ENCODE measurements around the gene PAIP2.
"Not testable (repeated sequence)": the region's sequence is repeated elsewhere in the genome, so short reads cannot be mapped to it uniquely, and the experiment has no call there.

Gene PAIP2

DNA sequence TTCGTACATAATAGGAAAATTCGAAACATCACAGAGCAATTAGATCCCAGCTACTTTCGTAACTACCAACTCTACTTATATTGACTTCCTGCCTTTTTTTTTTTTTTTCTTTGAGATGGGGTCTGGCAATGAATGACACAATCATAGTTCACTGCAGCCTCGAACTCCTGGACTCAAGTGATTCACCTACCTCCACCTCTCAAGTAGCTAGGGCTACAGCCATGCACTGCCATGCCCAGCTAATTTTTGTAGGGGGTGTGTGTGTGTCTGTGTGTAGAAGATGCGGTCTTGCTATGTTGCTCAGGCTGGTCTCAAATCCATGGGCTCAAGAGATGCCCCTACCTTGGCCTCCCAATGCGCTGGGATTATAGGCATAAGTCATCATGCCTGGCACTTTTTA is 5.8 kb upstream of the PAIP2 start:
- DNase-seq = no peak

DNA sequence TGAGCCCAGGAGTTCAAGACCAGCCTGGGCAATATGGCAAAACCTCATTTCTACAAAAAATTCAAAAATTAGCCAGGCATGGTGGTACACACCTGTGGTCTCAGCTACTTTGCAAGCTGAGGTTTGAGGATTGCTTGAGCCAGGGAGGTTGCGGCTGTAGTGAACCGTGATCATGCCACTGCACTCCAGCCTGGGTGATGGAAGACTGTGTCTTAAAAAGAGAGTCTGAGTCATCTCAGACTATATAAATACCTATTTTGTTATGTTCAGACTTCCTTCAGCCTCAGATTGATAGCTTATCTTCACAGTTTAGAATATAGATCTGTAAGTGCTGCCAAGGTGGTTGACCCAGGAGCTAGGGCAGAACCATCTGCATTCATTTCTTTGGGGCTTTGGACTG is 1.6 kb upstream of the PAIP2 start:
- no peak for DNase-seq

DNA sequence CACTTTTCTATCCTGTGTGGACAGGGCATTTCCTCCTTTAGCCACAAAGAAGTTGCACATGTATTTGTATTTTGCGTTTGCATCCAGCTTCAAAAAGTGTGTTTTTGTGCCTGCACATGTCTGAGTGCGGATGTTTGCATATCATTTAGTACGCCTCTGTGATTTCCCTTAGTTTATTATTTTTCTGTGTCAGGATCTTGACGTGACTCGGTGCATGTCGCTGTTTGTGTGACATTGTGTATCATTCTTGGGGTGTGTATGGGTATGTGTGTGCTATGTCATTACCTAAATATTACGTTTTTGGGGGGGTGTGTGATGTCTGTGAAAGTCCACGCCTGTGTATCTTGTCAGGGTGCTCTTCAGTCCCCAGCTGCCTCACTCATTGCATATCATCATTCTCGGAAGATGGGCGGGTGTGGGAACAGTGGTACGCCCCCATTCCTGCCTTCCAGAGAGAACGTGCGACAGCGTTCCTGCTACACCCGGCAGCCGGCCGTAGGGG is 416 bp upstream of the PAIP2 start:
- no peak for DNase-seq

DNA sequence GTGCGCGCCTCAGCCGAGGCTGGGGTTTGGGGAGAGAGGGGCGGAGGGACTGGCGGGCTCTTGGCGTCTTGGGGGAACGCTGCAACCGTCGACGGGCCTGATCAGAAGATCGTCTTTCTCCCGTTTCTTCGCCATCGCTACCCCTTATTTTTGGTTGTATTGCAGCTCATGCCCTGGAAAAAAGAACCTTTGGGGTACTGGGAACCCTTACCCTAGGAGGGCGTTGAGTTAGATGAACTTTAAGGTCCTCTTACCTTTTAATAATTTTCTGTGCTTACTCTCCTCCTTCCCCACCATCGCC is 719 bp downstream of the PAIP2 start:
- DNase-seq = no peak

DNA sequence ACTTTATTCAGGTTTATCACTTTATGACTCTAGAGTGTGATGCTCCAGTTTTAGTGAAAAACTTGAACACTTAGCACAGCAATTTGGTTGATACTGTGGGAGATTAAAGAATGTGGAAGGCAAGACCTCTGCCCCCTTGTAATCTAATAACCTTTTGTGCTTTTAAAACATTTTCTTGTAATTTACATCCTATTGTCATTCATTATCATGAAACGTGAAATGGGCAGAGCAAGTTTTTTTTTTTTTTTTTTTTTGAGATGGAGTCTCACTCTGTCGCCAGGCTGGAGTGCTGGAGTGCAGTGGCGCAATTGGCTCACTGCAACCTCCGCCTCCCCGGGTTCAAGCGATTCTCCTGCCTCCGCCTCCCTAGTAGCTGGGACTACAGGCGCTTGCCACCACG is 1.8 kb downstream of the PAIP2 start:
- no peak for DNase-seq

DNA sequence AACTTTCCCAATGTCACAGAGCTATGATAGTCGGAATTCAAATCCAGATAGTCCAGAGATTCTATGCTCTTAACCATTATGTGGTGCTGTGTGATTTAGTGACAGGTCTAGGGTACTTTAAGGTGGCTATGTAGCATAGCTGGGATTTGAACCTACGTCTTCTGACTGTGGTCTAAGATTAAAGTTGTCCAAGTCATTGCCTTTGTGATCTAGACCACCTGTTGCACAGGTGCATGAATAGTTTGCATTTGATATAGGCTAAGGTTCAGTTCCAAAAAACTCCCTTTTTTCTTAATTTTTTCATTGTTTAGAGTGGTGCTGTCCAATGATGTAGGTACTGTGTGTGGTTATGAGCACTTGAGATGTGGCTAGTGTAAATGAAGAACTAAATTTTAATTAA is 2.5 kb downstream of the PAIP2 start:
- no peak for DNase-seq

DNA sequence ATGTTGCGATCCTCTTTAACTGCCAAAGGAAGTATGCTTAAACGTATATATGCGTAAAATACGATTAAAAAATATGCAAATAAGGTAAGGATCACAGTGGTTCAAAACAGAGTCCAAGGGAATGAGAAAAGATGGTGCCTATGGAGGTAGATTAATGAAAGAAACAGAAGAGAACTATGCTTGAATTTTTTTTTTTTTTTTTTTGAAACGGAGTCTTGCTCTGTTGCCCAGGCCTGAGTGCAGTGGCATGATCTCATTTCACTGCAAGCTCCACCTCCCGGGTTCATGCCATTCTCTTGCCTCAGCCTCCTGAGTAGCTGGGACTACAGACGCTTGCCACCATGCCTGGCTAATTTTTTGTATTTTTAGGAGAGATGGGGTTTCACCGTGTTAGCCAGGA is 3.8 kb downstream of the PAIP2 start:
- DNase-seq = not testable (repeated sequence)

DNA sequence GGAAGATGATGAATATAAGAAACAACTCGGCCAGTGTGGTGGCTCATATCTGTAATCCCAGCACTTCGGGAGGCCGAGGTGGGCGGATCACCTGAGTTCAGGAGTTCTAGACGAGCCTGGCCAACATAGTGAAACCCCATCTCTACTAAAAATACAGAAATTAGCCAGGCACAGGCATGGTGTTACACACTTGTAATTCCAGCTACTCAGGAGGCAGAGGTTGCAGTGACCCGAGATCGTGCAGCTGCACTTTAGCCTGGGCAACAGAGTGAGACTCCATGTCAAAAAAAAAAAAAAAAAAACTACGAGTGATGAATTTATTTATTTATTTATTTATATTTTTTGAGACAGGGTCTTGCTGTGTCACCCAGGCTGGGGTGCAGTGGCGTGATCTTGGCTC is 6.2 kb downstream of the PAIP2 start:
- DNase-seq = not testable (repeated sequence)

DNA sequence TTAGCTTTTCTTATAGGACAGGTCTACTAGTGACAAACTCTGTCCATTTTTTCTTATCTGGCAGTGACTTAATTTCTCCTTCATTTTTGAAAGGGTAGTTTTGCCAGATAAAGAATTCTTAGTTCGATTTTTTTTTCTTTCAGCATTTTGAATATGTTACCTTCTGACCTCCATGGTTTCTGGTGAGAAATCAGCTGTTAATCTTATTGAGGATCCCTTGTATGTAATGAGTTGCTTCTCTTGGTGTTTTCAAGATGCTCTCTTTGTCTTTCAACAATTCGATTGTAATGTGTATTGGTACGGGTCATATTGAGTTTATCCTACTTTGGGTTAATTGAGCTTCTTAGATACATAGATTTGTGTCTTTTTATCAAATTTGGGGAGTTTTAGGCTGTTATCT is 12.5 kb downstream of the PAIP2 start:
- DNase-seq = no peak

DNA sequence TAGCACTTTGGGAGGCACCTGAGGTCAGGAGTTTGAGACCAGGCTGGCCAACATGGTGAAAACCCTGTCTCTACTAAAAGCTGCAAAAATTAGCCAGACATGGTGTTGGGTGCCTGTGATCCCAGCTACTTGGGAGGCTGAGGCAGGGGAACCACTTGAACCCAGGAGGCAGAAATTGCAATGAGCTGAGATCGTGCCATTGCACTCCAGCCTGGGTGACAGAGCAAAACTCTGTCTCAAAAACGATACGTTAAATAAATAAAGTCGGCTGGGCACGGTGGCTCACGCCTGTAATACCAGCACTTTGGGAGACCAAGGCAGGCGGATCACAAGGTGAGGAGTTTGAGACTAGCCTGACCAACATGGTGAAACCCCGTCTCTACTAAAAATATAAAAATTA is 14.2 kb downstream of the PAIP2 start:
- DNase-seq = not testable (repeated sequence)

DNA sequence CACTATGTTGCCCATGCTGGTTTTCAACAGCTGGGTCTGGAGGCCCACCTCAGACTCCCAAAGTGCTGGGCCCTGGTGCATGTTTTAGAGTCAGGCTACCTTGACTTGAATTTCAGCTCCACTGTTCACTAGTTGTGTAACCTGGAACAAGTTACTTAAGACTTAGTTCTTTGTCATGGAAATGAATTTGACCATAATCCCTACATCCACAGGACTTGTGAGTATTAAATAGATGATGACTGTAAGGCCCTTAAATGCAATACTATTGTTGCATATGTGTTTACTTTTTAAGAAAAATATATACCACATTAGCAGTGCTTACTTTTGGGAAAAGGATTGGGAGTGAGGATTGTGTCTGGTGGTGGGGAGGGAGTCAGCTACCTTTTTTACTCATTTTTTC is 16.4 kb downstream of the PAIP2 start:
- no peak for DNase-seq

DNA sequence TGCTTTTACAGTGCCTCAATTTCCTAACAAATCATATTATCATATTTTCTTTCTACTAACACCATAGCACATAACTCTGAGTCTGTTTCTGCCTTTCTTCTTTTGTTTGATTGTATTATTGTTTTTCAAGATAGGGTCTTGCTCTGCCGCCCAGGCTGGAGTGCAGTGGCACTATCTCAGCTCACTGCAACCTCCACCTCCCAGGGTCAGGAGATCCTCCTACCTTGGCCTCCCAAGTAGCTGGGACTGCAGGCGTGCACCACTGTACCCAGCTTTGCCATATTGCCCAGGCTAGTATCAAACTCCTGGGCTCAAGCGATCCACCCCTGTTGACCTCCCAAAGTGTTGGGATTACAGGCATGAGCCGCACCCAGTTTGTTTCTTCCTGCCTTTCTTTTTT is 18.7 kb downstream of the PAIP2 start:
- no peak for DNase-seq

DNA sequence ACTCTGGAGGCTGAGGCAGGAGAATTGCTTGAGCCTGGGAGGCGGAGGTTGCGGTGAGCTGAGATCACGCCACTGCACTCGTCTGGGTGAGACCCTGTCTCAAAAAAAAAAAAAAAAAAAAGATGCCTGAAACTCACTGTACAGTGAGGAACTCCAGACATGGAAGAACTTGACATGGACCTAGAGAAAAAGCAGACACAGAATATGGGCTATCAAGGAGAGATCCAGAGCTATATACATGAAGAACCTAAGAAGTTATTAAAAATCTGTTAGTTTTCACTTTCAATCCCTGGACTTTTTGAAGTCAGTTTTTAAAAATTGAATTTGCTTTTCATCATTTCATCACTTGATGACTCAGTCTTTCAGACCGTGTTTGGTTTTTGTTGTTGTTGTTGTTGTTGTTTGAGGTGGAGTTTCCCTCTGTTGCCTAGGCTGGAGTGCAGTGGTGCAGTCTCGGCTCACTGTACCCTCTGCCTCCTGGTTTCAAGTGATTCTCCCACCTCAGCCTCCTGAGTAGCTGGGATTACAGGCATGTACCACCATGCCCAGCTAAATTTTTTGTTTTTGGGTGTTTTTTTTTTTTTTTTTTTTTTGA is 20.3 kb downstream of the PAIP2 start:
- no peak for DNase-seq

DNA sequence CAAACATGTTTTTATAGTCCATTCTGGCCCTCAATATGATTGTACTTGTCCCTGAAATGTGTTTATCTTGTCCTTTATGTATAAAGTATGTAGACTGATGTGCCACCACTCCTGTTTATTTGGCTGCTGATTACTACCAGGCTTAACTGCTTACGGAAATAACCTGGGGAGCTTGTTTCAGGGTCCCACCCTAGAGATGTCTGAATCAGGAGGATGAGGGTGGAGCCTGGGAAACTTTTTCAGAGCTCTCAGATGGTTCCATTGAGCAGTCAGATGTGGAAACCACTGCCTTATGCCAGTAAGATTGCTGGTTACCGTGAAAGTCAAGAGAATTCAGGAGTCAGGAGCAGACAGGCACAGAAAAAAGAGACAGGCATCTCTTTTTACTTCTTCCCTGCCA is 22.3 kb downstream of the PAIP2 start:
- DNase-seq = no peak

DNA sequence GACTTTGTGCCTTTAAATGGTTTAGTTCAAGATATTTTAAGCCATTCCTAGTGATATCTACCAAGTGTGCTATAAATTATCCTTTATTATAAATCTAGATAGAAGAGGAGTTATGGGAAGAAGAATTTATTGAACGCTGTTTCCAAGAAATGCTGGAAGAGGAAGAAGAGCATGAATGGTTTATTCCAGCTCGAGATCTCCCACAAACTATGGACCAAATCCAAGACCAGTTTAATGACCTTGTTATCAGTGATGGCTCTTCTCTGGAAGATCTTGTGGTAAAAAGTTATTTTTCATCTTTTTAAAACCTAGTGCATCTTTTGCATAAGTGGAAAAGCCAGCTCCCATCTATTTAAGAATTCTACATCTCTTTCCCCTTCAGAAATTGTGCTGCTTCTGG is 22.8 kb downstream of the PAIP2 start:
- no peak for DNase-seq

DNA sequence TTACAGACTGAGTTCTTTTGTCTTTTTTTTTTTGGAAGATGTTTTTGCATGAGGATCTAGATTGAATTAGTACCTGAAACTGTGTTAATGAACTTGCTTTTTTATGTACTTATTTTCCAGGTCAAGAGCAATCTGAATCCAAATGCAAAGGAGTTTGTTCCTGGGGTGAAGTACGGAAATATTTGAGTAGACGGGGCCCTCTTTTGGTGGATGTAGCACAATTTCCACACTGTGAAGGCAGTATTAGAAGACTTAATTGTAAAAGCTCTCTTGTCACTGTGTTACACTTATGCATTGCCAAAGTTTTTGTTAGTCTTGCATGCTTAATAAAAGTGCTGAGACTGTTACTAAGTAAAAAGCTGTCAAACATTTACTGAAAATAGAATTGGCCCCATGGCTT is 27.0 kb downstream of the PAIP2 start:
- peak in 1 of 3 experiments; percentile 5 for DNase-seq

DNA sequence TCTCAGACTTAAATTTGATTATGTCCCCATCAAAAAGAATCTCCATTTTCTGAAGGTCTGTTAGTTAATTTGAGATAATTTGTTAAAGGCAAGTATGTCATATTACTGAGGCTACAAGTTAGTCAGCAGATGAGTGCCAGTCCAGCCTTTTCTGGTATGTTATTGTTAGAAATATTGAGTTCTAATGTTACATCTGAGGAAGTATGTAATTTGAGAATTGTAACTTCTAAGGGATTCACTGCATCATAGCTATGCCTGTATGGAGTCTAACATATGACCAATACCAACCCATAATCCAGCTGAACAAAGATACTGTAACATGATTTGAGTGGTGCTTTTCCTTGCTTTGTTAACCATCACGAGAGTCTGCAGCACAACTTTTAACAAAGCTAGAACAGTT is 27.5 kb downstream of the PAIP2 start:
- DNase-seq = no peak

DNA sequence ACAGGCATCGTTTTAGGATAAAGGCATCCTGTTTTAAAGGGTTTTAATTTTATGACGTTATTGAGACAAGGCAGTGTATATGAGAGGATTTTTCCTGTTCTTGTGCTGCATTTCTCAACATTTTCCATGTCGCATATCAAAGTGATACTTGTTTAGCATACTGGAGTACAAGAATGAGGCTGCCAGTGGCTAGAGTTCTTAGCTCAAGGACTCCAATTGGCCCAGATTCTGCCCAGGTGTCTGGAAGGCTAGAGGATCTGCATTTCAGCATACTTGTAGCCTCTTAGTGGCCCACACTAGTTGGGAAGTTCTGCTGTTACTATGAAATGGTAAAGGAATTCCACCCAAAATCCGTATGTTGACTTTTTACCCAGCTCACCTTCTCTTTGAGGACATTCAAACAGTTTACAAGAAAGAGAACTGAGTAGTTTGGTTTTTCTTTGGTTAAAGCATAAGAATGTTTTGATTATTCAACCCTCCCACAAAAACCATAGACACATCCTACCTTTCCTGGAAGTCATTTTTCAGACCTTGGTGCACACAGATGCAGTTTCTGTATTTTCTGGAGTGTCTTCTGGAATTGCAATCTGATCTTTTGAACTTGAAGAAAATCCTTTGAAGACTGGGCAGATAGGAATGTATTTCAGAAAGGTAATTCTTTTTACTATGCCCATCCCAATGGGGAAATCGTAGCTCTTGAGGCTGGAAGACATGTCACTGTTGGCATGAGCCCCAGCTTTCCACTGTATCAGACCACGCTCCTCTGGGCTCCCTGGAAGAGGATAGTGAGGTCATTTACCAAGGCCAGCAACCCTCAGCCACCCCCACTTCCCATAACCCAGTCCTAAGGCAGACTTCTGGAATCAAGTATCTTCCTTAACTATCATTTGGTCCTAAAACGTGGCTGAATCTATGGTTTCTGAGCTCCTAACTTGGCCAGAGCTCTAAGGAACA is 30.1 kb downstream of the PAIP2 start:
- DNase-seq = no peak

DNA sequence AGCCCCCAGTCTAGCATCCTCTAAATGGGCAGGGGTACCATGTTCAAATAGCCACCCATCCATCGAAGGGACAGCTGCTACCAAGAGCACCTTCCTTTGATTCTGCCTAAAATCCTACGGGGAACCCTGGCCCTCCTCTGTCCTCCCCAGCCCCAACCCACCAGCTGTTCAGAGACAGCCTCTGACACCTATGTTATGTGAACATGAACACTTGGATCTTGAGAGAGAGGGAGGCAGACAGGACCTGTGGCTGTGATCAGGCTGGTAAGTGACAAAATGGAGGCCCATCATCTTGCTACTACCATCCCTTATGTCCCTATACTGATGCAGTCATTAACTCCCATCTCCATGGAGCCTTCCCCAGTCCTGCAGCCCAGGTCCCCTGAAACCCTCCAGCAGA is 33.3 kb downstream of the PAIP2 start:
- DNase-seq = no peak

DNA sequence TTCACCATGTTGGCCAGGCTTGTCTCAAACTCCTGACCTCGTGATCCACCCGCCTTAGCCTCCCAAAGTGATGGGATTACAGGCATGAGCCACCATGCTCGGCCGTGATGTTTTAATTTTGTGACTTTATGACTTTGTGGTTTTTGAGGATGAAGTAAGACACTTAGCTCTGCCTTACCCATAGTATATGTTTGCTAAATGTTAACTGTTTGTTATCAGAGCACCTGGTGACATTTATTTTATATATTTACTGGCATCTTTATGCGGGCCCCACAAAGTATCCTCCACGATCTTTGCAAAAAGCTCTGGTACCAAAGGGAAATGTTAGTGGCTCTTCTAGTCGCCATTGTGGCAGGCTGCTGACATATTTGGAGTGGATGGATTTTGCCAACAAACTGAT is 34.7 kb downstream of the PAIP2 start:
- no peak for DNase-seq

DNA sequence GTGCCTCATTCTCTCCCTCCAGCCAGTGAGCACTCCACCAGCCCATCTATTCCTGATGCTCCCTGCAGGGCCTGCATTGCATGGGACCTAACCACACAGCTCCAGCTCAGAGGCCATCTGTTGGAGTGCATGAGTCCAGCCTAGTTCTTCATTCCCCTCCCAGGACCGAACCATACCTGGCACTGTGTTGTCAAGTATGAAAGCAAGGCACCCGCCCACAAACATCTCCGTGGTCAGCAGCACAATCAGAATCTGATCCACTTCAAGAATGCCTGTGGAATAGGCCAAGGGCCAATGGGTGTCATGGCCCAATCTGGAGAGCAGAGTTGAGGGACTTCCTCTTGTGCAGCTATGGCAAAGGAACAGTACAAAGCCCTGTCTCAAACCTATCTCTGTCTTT is 35.6 kb downstream of the PAIP2 start:
- DNase-seq = no peak

DNA sequence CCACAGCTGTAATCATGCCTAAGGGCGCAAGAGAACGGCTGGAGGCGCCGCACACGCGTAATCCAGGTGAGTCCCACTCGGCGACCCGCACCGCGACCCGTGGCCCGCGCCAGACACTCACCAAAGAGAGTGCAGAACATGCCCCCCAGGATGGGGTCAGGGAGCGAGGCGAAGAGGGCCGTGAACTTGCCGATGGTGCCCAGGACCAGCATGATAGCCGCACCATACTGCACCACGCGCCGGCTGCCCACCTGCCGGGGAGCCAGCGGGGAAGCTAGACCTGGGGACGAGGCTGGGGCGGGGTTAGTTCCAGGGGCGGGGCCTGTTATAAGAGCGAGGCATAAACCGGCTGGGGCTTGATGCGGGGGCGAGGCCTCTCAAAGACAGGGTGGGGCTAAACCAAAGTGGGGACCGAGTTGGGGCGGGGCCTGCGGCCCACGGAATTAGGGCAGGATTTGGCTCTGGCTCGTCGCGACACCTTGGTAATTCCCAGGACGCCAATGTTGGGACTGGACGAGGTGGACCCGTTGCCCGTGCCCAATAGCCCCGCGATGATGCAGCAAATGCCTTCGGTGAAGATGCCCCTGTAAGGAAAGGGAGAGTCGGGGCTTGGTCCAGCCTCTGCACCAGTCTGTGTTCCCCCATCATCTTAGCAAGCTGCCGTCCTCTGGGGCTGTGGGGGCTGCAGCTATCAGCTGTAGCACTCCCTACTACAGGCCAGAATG is 36.6 kb downstream of the PAIP2 start:
- no peak for DNase-seq

DNA sequence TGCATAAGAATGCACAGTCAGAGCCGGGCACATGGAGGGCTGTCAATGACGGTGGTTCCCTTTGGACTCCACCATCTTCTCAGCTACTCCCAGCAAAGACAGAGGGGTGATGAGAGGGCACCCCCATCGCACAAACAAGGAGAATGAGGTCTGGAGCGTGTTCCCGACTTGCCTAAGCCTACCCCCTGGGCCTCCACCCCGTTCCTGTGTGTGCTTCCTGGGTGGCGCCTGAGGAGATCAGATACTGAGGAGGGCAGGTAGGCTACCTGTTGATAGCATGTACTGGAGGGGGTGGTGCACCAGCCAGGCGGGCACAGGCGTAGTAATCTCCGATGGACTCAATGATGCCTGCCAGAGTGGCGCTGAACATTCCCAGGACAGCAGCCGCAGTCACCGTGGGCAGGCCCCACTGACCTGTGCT is 37.3 kb downstream of the PAIP2 start:
- no peak for DNase-seq
